ENCODE data around the gene SRMS.

Gene SRMS

GRCh38 chr20:63534427-63534830, 13.1 kb downstream of the SRMS start:
- TF ChIP-seq CTCF (IDR thresholded peaks at IDR 0.05; ENCODE audit: low read length, missing control alignments) = no peak
- no peak overlapping the region for H3K4me3 ChIP-seq (replicated peaks; ENCODE audit: low read depth, low read length)
- no peak for DNase-seq (ENCODE audit: low read depth)

GRCh38 chr20:63533871-63534393, 13.6 kb downstream of the SRMS start:
- no peak for TF ChIP-seq CTCF (IDR thresholded peaks at IDR 0.05; ENCODE audit: low read length, missing control alignments)
- DNase-seq (ENCODE audit: low read depth) = no peak
- no peak overlapping the region for H3K4me3 ChIP-seq (replicated peaks; ENCODE audit: low read depth, low read length)

- no peak overlapping the region for H3K4me3 ChIP-seq (replicated peaks; ENCODE audit: low read depth, low read length)
- no peak for DNase-seq (ENCODE audit: low read depth)
- TF ChIP-seq CTCF (IDR thresholded peaks at IDR 0.05; ENCODE audit: low read length, missing control alignments) = no peak
Observed at GRCh38 chr20:63533388-63533787, 14.2 kb downstream of the SRMS start.

- no peak for TF ChIP-seq CTCF (IDR thresholded peaks at IDR 0.05; ENCODE audit: low read length, missing control alignments)
- DNase-seq (ENCODE audit: low read depth) = no peak
- no peak overlapping the region for H3K4me3 ChIP-seq (replicated peaks; ENCODE audit: low read depth, low read length)
Observed at GRCh38 chr20:63532449-63532971, 15.0 kb downstream of the SRMS start.

GRCh38 chr20:63531686-63532448, 15.7 kb downstream of the SRMS start:
- H3K4me3 ChIP-seq (replicated peaks; ENCODE audit: low read depth, low read length) = no peak overlapping the region
- TF ChIP-seq CTCF (IDR thresholded peaks at IDR 0.05; ENCODE audit: low read length, missing control alignments) = no peak
- DNase-seq (ENCODE audit: low read depth) = no peak

GRCh38 chr20:63530788-63531160, 16.8 kb downstream of the SRMS start:
- no peak for TF ChIP-seq CTCF (IDR thresholded peaks at IDR 0.05; ENCODE audit: low read length, missing control alignments)
- H3K4me3 ChIP-seq (replicated peaks; ENCODE audit: low read depth, low read length) = no peak overlapping the region
- DNase-seq (ENCODE audit: low read depth) = no peak

All from fibroblast of pulmonary artery (primary cell).